ENCODE data around the gene PSAPL1.

DNA sequence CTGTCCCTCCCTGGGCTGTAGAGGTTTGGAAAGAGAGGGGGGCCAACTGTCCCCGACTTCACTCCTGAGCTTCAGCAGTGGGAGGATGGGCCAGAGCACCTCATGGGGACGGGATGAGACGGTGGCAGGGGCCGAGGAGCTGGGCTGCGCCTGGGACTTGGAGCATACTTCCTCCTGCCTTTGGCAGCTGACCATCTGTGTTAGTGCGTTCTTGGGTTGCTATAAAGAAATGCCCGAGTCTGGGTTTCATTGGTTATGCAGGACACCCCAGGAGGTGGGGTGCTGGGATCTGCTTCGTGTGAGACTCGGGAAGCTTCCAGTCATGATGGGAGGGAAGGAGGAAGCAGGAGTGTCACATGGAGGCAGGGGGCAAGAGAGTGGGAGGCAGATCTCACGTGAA is 7.4 kb downstream of the PSAPL1 start:
- TF ChIP-seq, protein P1, sequence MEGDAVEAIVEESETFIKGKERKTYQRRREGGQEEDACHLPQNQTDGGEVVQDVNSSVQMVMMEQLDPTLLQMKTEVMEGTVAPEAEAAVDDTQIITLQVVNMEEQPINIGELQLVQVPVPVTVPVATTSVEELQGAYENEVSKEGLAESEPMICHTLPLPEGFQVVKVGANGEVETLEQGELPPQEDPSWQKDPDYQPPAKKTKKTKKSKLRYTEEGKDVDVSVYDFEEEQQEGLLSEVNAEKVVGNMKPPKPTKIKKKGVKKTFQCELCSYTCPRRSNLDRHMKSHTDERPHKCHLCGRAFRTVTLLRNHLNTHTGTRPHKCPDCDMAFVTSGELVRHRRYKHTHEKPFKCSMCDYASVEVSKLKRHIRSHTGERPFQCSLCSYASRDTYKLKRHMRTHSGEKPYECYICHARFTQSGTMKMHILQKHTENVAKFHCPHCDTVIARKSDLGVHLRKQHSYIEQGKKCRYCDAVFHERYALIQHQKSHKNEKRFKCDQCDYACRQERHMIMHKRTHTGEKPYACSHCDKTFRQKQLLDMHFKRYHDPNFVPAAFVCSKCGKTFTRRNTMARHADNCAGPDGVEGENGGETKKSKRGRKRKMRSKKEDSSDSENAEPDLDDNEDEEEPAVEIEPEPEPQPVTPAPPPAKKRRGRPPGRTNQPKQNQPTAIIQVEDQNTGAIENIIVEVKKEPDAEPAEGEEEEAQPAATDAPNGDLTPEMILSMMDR (IDR thresholded peaks at IDR 0.05; ENCODE audit: insufficient read depth, low read depth, low read length): no peak
- no peak for TF ChIP-seq EZH2 (IDR thresholded peaks at IDR 0.05; ENCODE audit: insufficient read depth, low read length)

Measured in astrocyte (in vitro differentiated cells and primary cell).